ENCODE data around the gene IL23A.

The IL23A gene

GRCh38 chr12:56361487-56362129, 22.9 kb downstream of the IL23A start:
- no peak for DNase-seq (ENCODE audit: low spot score)

- DNase-seq (ENCODE audit: low spot score): no peak
These were observed 23.7 kb downstream of the IL23A start, which contains the start of gene APOF for GRCh38 chr12:56362130-56363059. Gene APOF, minus strand, starts transcription at chr12:56362857. Its CDS starts 112 bp downstream, at chr12:56362745.

GRCh38 chr12:56366948-56367347, 28.3 kb downstream of the IL23A start:
- DNase-seq (ENCODE audit: low spot score): no peak

- DNase-seq (ENCODE audit: low spot score): no peak
These were observed 34.8 kb downstream of the IL23A start for GRCh38 chr12:56373515-56373914.

- no peak for DNase-seq (ENCODE audit: low spot score)
These were observed 36.3 kb downstream of the IL23A start for GRCh38 chr12:56374726-56375597.

- DNase-seq (ENCODE audit: low spot score): no peak
These were observed 37.1 kb downstream of the IL23A start for GRCh38 chr12:56375598-56376434.

- no peak for DNase-seq (ENCODE audit: low spot score)
These were observed 38.8 kb downstream of the IL23A start for GRCh38 chr12:56377310-56377988.

- DNase-seq (ENCODE audit: low spot score): no peak
These were observed 39.3 kb downstream of the IL23A start for GRCh38 chr12:56377989-56378316.

- DNase-seq (ENCODE audit: low spot score): no peak
These were observed 43.9 kb downstream of the IL23A start for GRCh38 chr12:56382611-56383010.

GRCh38 chr12:56385873-56386272, 47.2 kb downstream of the IL23A start:
- no peak for DNase-seq (ENCODE audit: low spot score)

GRCh38 chr12:56387152-56387736, 48.6 kb downstream of the IL23A start:
- no peak for DNase-seq (ENCODE audit: low spot score)

GRCh38 chr12:56389412-56389811, 50.7 kb downstream of the IL23A start:
- DNase-seq (ENCODE audit: low spot score): no peak
